HUDEP-2 (cell line): ENCODE data around the gene ADGRG2.
"Not testable (repeated sequence)": the region's sequence is repeated elsewhere in the genome, so short reads cannot be mapped to it uniquely, and the experiment has no call there.

ENCODE experiments used
- DNase-seq, 76 experiments: peaks; one replicate each; lab custom pipeline; 2025; ENCODE audit not compliant: unreplicated experiment in 76 of 76; lab: John Stamatoyannopoulos, UW

The ADGRG2 gene

DNA sequence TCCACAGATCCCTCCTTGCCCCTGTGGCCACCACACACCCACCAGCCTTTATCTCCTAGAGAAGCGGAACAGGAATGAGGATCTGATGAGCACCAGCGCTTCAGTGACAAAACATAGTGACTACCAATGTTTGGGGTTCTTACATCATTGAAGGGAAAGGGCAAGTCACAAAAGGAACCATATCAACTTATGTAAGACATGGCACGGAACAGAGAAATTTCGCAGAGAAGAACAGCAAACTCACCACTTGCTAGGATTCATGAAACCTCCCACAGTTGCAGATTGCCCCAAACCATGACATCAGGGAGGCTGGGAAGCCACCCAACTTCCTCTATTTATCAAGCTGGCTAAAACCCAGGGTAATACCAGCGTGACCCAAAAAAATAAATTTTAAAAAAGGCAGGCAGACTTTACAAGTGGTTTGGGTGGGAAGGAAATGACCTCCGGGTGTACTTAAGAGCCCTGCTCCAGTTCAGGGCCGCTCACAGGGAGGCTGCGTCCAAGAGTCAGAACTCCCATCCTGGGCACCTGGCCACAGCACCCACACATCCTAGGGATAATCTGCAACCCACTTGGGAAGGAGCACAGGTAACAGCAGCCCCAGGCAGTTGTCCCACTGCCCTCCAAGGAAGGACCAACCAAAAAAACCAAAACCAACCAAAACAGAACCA lies 36.0 kb downstream of the ADGRG2 start:
- DNase-seq: no peak

DNA sequence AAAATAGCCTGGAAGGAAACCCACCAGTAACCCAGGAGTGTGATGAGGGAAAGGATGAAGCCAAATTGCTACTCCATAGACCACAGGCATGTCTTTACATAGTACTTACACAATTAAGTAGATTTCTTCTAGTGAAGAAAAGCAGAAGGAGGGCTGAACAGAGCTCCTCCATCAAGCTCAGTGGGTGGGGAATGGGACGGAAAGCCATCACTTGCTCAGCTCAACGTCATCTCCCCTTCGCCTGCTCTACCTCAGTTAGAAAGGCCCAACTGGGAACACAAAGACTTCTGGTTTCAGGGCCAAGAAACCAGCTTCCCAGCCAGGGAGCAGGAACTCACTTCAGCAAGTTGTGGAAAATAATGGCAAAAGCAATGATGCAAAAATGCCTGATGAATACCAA lies 36.6 kb downstream of the ADGRG2 start:
- no peak for DNase-seq

DNA sequence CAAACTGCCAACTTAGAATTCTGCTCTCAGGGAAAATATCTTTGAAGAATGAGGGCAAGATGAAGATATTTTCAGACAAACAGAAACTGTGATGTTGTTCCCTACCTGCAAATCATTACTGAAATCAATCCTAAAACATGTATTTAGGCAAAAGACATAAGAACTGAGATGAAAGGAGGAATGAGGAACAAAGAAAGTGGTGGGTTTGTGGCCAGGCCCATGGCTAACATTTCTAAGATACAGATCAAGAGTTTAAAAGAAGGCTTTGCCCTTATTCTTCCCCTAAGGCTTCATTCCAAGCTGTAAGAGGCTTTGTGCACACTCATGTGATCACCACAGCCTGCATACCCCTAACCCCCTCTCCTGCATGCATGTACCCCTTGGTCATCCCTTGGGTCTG lies 46.5 kb downstream of the ADGRG2 start:
- DNase-seq: no peak

DNA sequence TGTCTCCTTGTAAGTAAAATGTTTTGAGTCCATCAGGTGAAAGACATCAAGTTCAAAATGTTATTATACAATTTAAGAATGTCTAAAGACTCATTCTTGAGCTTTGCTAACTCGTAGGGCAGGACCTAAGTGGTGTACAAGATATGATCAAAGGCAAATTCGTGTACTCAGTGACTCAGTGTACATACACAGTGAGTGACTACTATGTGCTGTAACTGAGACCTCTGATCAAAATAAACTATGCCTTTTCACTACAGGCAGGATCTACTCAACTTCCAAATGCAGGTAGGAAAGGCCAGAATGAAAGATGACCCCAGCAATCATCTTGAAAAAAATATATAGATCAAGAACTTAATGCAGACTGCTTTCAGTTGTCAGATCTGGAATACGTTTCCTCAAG lies 49.9 kb downstream of the ADGRG2 start:
- no peak for DNase-seq

DNA sequence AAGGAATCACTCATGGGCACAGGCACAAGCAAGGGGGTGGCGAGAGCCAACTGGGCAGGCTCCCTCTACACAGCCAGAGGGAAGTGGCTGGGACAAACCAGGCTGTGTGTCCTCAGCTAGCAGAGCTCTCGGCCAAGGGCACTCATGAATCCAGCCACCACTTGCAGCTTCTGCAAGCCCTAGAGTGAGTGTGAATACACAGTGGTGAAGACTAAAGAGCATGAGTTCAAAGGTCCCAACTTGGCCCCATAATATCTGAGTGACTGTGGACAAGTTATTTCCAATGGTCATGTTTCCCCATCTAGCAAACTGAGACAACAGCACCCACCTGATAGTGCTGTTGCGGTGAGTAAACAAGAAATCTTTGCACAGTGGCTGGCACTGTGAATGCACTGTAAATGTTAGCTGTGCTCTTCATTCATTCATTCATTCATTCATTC lies 51.7 kb downstream of the ADGRG2 start:
- DNase-seq: no peak

DNA sequence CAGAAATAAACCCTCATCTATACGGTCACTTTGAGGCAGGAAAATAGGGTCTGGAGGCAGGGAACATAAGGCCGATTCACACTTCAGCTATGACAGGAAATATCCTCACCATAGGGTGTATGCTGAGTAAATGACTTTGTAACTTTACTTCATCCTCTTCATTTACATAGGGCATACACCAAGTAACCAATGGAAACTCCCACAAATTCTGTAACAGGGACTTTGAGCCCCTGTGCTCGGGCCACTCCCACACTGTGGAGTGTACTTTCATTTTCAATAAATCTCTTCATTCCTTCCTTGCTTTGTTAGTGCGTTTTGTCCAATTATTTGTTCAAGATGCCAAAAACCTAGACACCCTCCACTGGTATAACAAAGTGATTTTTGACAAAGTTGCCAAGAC lies 55.3 kb downstream of the ADGRG2 start:
- not testable (repeated sequence) for DNase-seq

DNA sequence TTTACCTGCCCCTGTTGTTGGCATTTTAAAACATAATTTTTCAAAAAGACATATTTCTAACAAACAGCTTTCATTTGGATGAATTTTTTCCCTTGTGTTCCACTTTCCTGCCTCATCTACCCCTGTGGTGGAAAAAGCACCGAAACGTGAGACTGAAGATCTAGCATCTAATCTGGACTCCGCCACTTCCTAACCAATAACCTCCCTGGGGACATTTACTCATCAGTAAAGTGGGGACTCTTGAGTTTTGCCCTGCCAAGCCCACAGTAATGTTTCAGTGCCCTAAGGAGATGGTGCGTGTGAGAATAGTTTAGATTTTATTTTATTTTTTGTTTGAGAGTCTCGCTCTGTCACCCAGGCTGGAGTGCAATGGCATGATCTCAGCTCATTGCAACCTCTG lies 56.7 kb downstream of the ADGRG2 start:
- DNase-seq: no peak

DNA sequence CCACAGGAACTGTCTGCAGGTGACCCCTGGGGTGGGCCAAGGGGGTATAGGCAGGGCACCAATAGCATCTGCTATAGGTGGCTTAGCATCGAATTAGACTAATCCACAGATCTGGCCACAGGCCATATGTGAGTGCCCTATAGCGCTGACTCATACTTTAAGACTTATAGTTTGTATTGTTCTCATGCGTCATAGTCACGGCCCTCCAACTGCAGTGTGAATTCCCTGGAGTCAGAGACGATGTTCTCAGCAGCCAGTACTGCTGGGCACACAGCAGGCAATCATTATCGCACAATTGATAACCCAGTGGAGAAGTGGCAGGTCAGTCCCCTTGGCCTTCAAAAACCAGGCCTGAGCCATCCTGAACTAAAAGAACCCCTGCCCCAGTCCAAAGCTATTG lies 58.1 kb downstream of the ADGRG2 start:
- DNase-seq: no peak

DNA sequence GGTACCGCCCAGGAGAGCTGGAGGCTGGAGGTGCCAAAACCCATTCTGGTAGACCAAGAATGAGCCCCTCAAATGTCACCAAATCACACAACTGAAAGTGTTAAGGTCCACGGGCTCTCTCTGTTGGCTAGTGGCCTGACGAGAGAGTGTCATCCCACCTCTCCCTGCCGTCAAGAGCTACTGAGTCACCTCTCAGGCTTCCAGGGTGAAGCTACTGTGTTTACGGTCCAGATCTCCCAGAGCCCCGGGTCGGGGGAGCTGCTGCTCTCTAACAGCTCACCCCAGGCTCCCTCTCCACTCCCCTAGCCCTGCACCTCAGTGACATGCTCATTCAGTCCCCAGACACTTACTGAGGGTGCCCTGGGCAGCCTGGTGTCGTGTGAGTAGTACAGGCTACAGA lies 59.2 kb downstream of the ADGRG2 start:
- DNase-seq: no peak

DNA sequence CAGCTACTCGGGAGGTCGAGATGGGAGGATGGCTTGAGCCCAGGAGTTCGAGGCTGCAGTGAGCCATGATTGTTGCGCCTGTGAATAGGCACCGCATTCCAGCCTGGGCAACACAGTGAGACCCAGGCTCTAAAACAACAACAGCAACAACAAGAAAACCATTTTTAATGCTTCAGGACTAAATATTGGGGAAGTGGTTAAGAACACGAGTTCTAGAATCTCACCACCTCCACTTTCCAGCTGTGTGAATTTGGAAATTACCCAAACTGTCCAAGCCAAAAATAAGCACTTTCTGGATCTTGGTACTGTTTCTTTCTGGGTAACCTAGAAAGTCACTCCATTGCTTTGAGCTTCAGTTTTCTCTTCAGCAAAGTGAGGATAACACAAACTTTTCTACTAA lies 63.2 kb downstream of the ADGRG2 start:
- no peak for DNase-seq

DNA sequence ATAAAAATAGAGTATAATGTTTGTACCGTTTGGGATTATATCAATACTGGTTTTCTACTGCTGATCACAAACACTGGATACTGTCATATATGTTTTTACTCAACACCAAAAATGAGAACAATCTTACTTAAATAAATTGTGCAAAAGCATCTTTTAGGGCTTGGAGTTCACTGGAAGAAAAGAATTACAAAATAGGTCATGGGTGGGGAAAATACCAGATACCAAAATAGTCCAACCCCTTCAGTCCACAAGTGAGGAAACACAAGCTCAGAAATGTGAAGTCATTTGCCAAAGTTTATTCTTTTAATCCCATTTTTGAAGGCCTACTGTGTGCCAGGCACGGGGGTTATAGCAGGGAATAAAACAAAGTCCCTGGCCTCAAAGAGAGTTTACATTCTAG lies 64.4 kb downstream of the ADGRG2 start:
- no peak for DNase-seq

DNA sequence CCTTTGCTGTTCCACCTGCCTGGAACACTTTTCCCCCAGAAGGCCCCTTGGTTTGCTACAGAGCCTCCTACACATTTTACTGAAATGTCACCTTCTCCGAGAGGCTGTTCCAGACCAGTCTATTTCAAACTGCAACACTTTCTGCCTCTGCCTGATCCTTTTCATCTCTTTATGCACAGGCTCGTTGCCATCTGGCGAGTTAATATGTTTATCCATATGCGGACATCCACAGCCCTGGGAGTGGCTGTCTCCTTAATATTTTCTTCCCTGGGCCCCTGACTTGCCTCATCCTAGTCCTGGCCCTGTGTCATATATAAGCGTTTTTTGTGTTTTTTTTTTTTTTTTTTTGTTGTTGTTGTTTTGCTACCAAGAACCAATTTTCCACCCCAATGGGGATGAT lies 73.2 kb downstream of the ADGRG2 start:
- no peak for DNase-seq

DNA sequence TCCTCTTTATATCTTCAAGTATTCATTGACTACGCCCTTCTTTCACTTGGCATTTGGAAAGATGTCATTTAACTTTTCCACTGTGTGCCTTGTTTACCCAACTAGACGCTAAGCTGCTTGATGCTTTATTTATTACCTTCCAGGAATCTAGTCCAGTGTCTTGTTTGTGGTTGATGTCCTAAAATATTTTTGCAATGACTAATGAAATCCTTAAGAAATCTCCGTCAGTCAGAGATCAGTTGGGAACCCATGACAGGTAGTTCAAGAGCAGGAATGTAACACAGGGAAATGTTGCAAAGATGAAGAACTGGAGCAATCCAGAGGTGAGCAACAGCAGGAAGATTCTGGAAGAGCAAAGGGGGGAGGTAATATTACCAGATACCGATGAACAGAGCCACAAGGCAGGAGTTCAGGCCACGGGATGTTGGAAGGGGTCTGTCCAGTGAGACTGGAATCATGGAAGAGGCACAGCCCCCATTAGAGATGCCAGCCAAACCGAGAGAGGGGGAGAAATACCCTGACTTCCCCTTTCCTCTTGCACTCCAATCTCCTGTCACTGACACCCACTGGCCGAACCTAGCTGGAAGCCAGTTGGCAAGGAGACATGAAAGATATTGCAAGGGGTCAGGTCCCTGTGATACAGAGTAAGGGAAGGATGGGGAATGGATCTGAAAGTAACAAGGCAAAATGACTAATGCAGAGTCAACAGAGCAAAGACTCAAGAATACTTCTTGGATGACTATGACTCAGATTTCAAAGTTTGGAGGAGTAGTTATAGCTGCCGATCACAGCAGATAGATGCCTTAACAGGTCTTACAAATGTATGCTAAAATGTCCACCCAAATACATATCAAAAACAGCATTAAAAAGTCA lies 75.7 kb downstream of the ADGRG2 start:
- DNase-seq: no peak

DNA sequence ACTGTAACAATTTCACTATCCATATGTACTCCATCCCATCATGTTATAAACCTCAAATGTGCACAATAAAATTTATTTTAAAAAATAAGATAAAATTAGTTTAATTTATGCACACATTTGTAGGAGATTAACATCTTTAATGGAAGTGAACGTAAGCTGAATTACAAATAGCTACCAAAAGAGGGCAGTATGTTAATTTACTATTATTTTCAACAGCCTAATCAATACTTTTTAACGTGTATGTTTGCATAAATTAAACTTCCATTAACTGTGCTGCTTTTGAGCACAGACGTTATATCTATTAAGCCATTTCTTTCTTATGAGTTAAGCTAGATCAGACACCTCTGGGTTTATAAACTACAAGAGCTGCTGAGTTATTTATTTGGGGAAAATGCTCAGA lies 81.9 kb downstream of the ADGRG2 start:
- peak in 1 of 76 experiments; percentile 1 for DNase-seq

DNA sequence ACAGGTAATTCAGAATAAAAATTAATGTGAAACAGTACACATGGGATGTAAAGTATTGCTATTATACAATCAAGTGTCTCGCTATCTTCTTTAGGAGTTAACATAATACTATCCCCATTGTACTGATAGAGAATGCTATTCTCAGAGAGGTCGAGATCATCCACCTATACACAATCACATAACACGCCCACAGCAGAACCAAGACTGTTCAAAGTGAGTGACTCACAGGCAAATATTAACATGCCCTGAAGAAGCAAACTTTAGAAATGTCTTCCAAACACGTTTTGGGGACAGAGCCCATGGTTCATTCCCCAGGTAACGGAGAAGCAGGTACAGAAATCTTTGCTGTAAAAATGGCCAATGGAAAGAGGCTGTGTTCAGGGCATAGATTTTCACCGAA lies 88.2 kb downstream of the ADGRG2 start:
- no peak for DNase-seq

DNA sequence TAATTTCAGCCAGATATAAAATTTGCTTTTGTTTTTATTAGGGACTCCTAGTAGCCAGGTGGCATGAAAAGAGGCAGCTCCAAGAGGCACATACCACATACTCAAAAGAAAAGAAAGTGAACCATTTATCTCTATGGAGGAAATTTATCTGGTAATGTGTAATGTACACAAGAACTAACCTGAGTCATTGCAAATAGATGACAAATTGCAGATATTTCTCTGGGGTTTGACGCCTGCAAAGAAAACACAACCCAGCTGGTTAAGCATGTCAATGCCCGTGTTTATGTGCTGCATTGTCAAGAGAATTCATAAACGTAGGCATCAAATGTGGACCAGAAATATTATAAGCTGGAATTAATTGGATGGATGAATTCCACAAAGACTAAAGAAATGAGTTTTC lies 91.5 kb downstream of the ADGRG2 start:
- DNase-seq: no peak

DNA sequence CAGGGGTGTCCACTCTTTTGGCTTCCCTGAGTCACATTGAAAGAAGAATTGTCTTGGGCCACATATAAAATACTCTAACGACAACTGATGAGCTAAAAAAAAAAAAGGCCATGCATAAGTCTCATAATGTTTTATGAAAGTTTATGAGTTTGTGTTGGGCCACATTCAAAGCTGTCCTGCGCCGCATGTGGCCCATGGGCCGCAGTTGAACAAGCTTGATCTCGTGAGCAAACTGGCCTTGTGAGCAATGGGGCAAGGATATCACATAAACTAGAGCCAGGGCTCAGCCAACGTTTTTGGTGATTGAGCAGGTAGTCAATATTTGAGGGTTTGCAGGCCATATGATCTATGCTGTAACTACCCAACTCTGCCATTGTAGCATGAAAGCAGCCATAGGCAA lies 93.7 kb downstream of the ADGRG2 start:
- no peak for DNase-seq

DNA sequence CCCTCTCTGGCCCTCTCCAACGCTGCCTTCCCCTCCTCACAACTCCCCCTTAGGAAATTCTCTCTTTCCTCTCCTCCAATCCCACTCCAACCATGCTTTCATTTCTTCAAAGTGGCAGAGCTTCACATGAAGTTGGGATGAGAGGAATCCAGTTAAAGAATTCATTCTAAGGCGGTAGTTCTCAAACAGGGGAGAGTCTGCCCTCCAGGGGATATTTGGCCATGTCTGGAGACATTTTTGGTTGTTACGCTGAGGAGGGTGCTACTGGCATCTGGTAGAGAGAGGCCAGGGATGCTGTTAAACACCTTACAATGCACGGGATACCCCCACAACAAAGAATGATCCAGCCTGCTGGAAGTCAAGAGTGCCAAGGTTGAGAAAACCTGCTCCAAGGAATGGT lies 97.9 kb downstream of the ADGRG2 start:
- DNase-seq: no peak

DNA sequence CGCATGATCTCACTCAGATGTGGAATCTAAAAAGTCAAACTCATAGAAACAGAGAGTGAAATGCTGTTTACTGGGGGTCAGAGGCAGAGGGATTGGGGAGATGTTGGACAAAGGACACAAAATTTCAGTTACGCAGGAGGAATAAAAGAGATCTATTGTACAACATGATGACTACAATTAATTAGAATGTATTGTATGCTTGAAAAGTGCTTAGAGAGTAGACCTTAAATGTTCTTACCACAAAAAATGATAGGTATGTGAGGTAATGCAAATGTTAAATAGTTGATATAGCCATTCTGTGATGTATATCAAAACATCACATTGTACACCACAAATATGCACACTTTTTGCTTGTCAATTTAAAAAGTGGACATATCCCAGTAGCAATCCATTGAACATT lies 102.3 kb downstream of the ADGRG2 start:
- no peak for DNase-seq

DNA sequence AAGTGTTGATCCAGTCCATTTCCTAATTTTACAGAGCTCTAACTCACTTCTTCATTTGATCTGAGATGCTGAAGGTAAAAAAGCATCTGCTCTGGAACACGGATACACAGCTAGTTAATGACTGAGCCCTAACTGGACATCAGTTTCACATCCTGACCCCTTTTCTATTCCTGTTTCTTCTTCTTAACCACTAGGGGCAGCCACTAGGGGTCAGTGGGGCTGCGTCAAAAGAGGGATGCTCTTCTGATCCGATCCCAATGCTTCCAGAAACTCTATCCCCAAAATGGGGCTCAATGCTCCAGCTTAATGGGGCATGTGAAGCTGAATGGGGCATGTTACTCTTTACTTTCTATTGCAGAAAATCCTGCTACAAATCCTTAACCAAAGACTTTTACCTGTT lies 105.0 kb downstream of the ADGRG2 start:
- DNase-seq: peak in 2 of 76 experiments; percentile 0

DNA sequence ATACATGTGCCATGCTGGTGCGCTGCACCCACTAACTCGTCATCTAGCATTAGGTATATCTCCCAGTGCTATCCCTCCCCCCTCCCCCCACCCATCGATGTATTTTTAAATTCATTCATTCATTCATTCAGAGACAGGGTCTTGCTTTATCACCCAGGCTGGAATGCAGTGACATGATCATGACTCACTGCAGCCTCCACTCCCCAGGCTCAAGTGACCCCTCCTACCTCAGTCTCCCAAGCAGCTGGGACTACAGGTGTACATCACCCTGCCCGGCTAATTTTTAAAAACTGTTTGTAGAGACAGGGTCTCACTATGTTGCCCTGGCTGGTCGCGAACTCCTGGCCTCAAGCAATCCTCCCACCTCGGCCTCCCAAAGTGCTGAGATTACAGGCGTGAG lies 105.7 kb downstream of the ADGRG2 start:
- not testable (repeated sequence) for DNase-seq

DNA sequence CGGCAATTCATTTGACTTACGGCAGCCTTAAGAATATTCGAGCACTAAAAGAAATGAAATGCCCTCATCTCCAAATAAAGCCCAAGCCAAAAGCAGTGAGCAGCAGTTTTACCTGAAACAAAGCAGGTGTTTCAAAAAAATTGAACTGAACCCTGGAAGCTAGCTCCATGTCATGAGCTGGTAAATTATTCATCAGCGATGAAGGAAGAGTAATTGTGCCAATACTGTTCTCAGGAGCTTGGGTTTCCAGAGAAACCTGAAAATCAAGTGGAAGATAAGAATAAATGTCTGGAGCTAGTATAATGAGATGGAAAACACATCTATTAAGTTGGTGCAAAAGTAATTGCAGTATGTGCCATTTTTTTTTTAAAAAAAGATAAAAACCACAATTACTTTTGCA lies 114.4 kb downstream of the ADGRG2 start:
- DNase-seq: no peak
